ENCODE results near the gene B3GNT5.

DNA sequence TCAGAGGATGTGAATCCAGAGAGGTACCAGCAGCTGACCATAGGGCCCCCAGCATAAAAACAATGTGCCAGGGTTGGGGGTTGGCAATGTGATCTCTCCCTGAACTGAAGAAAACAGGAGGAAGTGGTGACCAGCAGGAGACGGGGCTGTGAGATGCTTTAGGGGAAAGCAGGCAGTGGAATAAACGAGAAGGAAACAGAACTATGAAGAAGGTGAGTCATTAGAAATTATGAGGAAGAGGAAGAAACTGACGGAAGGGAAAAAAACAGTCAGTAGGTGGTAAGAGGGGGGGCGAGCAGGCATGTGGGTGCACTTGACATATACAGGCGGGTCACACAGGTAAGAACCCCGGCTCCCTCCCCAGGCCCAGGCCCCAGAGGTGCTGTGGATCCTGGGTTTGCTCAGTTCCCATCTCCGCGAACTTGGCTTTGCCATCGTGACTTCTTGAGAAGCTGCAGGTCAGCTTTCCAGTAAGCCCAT lies 42.2 kb upstream of the B3GNT5 start:
- TF ChIP-seq POLR2AphosphoS5 (IDR thresholded peaks at IDR 0.05; ENCODE audit: low read depth) (no peak), JUNB (IDR thresholded peaks at IDR 0.05; ENCODE audit: unreplicated experiment) (no peak), EZH2 (IDR thresholded peaks at IDR 0.05; ENCODE audit: low read depth, unreplicated experiment) (no peak), ZNF114 (CRISPR knock-in tag; IDR thresholded peaks at IDR 0.05) (no peak), EZH2phosphoT487 (IDR thresholded peaks at IDR 0.05; ENCODE audit: unreplicated experiment) (no peak), CREB1 (CRISPR knock-in tag; IDR thresholded peaks at IDR 0.05; ENCODE audit: low read depth) (no peak), ZNF331 (CRISPR knock-in tag; IDR thresholded peaks at IDR 0.05; ENCODE audit: low read depth) (no peak), NANOG (IDR thresholded peaks at IDR 0.05; ENCODE audit: borderline replicate concordance) (no peak), STAT1 (IDR thresholded peaks at IDR 0.05; ENCODE audit: unreplicated experiment) (no peak)
- TF ChIP-seq, protein P1, sequence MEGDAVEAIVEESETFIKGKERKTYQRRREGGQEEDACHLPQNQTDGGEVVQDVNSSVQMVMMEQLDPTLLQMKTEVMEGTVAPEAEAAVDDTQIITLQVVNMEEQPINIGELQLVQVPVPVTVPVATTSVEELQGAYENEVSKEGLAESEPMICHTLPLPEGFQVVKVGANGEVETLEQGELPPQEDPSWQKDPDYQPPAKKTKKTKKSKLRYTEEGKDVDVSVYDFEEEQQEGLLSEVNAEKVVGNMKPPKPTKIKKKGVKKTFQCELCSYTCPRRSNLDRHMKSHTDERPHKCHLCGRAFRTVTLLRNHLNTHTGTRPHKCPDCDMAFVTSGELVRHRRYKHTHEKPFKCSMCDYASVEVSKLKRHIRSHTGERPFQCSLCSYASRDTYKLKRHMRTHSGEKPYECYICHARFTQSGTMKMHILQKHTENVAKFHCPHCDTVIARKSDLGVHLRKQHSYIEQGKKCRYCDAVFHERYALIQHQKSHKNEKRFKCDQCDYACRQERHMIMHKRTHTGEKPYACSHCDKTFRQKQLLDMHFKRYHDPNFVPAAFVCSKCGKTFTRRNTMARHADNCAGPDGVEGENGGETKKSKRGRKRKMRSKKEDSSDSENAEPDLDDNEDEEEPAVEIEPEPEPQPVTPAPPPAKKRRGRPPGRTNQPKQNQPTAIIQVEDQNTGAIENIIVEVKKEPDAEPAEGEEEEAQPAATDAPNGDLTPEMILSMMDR (conservative IDR thresholded peaks at IDR 0.05; ENCODE audit: low read depth in 2 of 2), result no peak
- TF ChIP-seq, protein P2, sequence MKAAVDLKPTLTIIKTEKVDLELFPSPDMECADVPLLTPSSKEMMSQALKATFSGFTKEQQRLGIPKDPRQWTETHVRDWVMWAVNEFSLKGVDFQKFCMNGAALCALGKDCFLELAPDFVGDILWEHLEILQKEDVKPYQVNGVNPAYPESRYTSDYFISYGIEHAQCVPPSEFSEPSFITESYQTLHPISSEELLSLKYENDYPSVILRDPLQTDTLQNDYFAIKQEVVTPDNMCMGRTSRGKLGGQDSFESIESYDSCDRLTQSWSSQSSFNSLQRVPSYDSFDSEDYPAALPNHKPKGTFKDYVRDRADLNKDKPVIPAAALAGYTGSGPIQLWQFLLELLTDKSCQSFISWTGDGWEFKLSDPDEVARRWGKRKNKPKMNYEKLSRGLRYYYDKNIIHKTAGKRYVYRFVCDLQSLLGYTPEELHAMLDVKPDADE (IDR thresholded peaks at IDR 0.05), result no peak
- TF ChIP-seq, protein P3, sequence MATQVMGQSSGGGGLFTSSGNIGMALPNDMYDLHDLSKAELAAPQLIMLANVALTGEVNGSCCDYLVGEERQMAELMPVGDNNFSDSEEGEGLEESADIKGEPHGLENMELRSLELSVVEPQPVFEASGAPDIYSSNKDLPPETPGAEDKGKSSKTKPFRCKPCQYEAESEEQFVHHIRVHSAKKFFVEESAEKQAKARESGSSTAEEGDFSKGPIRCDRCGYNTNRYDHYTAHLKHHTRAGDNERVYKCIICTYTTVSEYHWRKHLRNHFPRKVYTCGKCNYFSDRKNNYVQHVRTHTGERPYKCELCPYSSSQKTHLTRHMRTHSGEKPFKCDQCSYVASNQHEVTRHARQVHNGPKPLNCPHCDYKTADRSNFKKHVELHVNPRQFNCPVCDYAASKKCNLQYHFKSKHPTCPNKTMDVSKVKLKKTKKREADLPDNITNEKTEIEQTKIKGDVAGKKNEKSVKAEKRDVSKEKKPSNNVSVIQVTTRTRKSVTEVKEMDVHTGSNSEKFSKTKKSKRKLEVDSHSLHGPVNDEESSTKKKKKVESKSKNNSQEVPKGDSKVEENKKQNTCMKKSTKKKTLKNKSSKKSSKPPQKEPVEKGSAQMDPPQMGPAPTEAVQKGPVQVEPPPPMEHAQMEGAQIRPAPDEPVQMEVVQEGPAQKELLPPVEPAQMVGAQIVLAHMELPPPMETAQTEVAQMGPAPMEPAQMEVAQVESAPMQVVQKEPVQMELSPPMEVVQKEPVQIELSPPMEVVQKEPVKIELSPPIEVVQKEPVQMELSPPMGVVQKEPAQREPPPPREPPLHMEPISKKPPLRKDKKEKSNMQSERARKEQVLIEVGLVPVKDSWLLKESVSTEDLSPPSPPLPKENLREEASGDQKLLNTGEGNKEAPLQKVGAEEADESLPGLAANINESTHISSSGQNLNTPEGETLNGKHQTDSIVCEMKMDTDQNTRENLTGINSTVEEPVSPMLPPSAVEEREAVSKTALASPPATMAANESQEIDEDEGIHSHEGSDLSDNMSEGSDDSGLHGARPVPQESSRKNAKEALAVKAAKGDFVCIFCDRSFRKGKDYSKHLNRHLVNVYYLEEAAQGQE (IDR thresholded peaks at IDR 0.05; ENCODE audit: unreplicated experiment), result no peak
